Measurements from ENCODE around the gene ABL1.

ABL1 gene

GRCh38 chr9:130918101-130918825 is 83.2 kb downstream of the ABL1 start:
- no peak for DNase-seq (ENCODE audit: low read depth)

- DNase-seq (ENCODE audit: low read depth) = no peak
These were observed 83.9 kb downstream of the ABL1 start for GRCh38 chr9:130918826-130919558.

GRCh38 chr9:130919559-130920145 is 84.6 kb downstream of the ABL1 start:
- DNase-seq (ENCODE audit: low read depth) = no peak

DNA sequence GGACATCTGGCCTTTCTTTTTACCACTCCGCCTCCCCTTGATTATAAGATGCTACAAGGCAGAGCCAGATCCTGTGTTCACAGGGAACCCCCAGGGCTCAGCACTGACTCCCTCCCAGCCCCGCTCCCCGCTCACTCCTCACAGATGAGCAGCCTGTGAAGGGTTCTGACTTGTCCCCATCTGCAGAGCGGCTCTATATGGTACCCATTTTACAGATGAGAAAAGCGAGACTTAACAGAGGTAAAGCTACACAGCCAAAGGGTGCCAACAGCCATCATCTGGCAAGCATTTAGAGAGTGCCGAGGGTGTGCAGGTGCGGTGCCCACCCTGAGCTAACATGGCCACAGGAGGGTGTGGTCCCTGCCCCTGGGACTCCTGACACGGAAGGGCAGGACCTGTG is 85.2 kb downstream of the ABL1 start:
- no peak for DNase-seq (ENCODE audit: low read depth)

DNA sequence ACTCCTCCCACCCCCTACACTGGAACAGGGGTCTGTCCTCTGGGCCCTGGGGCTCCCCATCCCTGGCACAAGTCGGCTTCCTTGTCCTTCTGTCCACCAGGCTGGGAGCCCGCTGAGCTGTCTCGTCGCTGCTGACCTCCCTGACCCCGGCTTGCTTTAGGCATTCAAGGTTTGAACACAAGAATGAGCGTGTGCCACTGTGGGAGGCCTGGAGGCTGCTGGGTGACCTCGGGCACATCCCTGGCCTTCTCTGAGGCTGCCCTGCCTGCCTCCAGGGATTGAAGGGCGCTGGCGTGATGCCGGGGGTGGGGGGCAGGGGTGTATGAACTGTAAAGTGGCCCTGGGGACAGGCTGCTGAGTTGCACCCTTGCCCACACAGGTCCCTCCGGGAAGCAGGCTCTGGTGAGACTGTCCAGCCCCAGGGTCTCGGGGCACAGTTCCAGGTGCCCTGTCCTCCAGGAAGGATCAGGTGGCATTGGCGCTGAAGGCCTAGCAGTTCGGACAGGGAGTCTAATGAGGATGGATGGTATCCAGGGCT is 85.8 kb downstream of the ABL1 start:
- no peak for DNase-seq (ENCODE audit: low read depth)

DNA sequence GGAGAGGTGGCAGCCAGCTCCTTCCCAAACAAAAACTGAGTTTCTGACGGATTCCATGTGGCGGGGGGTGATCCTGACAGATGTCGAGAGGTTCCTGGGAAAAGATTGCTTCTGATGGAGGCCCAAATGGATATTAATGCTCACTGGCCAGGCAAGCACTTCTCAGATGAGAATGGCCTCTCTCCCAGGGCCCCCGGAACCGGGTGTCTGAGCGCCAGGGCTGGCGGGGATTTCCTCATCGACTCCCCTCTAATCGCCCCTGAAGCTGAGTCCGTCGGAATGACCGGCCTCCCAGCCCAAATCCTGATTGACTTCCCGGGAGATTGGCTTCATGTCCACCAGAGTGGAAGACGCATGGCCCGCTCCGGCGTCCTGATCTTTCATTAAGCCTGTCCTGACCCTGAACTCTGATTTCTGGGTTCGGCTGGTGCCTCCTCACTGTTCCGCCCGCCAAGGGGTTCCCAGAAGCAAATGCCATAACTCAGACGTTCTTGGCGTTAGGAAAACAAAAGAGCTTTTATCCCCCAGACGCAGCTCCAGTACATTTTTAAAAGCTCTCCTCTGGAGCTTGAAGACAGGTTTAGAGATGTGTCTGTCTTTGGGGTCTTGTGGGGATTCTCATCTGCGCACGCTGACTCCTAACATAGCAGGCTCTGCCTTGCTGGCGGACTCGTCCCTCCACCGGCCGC is 86.4 kb downstream of the ABL1 start:
- DNase-seq (ENCODE audit: low read depth) = no peak

DNA sequence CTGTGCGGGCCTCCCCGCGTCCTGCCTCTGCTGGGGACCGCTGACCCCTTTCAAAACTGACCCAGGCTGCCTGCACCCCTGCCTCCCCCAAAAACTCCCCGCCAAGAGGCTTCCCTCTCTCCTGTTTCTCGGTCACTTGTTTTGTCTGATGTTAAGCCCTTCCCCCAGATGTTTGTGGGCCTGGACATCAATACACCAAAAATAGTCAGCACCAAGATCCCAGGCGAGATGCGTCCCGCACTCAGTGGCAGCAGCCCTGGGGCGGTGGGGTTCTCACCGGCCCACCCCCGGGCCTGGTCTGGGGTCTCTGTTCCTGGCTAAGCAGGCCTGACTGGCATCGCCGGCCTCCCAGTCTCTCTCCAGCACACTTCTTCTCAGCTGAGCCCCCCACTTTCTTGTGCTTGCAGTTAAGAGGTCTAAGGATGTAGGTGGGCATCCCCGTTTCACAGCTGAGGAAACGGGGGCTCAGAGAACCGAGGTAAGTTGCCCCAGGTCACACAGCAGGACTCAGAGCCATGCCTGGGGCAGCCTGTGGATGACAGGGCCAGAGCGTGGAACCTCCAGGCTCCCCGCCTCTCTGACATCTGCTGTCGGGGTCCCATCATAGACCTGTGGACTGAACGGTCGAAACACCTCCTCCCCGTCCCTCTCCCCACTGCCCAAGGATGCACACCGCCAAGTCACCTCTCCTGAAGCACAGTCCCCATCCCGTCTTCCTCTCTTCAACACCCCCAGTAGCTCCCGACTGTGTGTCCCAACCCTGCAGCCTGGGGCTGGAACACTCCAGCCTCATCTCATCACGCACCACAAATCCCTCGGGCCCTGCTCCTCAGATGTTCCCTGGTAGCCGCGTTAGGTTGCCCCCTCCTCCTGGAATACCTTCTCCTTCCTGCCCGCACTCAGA is 87.2 kb downstream of the ABL1 start:
- no peak for DNase-seq (ENCODE audit: low read depth)

DNA sequence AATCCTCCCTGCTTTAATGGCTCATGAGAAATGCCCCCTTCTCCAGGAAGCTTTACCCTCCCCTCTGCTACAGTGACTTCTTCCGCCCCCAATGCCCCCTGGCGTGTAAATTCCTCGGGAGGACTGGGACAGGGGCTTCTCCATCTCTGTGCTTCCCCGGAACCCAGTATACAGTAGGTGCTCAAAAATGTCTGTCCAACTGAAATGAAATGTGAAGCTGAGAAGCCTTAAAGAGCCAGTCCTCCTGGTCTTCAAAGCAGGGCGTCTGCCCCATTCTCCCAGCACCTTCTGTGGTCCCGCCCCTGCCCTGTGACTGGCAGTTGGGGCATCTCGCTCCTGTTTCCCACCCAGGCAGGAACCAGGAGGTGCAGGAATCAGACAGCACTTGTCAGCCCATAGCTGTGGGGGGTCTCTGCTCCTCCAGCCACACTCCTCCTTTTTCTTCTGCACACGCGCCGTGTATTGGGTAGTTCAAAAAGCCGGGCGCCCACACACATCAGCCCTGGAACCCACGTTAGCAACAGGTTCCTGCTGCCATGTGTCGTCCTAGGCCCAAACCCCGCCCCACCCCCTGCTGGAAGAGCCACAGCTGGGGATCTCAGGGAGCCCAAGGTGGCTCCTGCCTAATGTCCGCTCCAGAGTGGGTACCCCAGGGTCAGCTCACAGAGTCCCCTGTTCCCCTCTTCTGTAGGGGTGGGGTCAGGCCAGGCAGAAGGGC is 88.0 kb downstream of the ABL1 start:
- DNase-seq (ENCODE audit: low read depth) = no peak

GRCh38 chr9:130923611-130924447 is 88.8 kb downstream of the ABL1 start:
- no peak for DNase-seq (ENCODE audit: low read depth)

- DNase-seq (ENCODE audit: low read depth) = no peak
These were observed 89.4 kb downstream of the ABL1 start for GRCh38 chr9:130924448-130924788.

DNA sequence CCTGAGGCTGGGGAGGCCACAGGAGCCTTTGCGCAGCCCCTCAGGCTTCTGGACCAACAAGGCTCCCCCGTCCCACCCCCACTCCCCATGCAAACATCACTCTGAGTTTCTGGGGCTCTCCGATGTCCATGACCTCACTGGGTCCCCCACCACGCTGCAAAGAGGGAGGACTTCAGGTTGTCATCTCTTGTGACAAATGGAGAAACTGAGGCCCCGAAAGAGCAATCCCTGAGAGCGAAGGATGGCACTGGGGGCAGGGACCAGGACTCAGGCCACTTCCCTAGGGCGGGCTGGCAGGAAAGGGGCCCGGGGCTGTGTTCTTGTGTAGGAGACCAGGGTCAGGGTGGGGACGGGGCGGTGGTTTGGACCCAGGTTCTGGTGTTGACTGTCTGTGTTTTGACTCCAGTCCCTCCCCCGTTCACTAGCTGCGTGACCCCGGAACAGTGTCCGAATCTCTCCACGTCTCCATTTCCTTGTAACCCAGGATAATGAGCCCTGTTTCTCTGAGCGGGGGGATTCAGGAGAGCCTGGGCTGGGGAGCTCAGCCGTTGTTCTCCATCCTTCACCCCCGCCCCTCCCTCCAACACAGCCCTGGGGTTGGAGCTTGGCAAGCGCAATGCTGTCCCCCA is 90.1 kb downstream of the ABL1 start:
- no peak for DNase-seq (ENCODE audit: low read depth)

DNA sequence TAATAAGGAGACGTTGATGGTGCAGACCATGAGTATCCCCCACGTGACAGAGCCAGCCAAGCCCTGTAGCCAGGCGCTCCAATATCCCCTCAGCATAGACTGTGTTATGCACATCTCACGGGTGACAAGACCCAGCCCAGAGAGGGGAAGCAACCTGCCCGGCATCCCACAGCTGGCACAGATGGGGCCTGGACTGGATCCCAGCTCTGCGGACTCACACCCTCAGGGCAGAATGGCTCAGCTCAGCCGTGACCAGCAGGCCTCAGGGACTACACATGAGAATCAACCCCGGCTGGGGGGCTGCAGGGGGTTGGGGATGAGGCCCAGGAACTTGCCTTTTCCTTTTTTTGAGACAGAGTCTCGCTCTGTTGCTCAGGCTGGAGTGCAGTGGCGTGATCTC is 92.3 kb downstream of the ABL1 start:
- DNase-seq (ENCODE audit: low read depth) = no peak

DNA sequence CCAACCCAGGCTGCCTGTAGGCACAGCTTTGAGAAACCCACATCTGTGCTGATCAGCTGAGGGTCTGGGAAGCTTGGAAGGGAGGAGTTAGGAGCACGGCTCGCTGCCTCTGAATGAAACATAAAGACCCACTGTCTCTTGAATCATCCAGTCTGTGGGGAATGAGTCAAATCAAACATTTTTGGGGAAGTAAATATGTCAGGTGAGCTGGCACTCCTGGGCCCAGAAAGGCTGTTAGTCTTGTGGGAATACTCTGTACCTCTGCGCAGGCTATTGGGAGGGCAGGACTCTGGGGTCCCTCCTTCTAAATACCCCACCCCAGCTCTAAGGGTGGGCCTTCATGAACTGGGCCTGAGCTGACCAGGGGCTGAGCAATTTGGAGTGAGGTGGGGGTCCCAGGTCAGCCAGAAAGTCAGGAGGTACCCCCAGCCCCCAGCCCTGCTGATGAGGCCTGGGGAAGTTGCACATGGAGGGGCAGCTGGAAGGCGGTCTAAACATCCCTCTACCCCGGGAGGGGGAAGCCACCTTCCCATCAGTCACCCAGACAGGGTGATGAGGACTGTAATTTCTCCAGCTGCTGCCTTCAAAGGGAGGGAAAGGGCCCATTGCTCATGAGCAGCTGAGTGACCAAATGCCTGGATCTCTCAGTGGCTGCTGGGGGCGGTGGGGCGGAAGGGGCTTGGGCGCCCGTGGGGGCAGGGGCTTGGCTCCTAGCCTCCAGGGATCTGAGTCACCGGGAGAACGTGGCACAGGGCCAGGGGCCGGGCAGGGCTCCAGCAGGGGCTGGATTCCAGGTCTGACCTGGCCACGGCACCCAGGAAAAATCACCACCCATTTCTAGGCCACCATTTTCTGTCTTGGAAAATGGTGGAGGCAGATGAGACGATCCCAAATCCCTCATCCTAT is 93.2 kb downstream of the ABL1 start:
- DNase-seq (ENCODE audit: low read depth) = no peak

GRCh38 chr9:130929571-130930038 is 94.6 kb downstream of the ABL1 start:
- DNase-seq (ENCODE audit: low read depth) = no peak

DNA sequence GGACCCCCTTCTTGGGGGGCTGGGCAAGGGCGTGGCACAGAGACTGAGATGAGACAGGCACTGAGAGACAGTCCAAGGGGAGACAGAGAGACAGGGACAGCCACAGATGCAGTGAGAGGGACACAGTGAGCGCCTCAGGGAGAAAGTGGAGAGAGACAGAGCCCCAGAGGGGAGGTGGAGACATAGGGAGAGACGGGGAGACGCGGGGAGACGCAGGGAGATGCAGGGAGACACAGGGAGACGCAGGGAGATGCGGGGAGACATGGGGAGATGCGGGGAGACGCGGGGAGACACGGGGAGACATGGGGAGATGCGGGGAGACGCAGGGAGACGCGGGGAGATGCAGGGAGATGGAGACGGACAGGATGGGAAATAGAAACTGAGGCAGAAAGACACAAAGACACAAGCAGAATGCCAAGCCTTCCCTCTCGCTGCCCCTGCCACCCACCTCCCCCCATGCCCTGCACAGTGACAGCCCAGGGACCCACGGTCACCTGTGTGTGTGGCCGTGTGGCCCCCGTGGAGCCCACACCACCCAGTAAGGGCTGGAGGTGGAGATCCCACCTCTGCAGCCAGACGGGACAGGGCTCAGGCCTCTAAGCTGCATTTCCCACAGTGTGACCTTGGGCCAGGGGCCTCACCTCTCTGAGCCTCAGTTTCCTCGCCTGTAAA is 95.2 kb downstream of the ABL1 start:
- DNase-seq (ENCODE audit: low read depth) = no peak

- no peak for DNase-seq (ENCODE audit: low read depth)
These were observed 95.8 kb downstream of the ABL1 start for GRCh38 chr9:130930804-130931349.
